Upper lobe of left lung (tissue), 4 donors: ENCODE measurements around the gene CACHD1.
"Not testable (repeated sequence)": the region's sequence is repeated elsewhere in the genome, so short reads cannot be mapped to it uniquely, and the experiment has no call there.

ENCODE experiments used
- CTCF ChIP-seq, 6 experiments: fragments of 450-650 bp in 4 of 6; fragments of 200-600 bp in 2 of 6; sonication (generic) in 2 of 6; IDR thresholded peaks; one replicate each; pipeline ENCODE4 v1.5.1; 2016 to 2019; ENCODE audit warnings: antibody characterized with exemption in 6 of 6
- POLR2A ChIP-seq, 4 donors: fragments of 450-650 bp; IDR thresholded peaks; one replicate each; pipeline ENCODE4 v1.5.1; 2016 to 2017; ENCODE audit warnings: antibody characterized with exemption in 4 of 4, mild to moderate bottlenecking in 2 of 4

GRCh38 chr1:64740687-64741086 is 270.8 kb downstream of the CACHD1 start:
- not testable (repeated sequence) for TF ChIP-seq POLR2A, CTCF (IDR thresholded peaks at IDR 0.05)
